Loucy (cell line): Measurements from ENCODE around the gene DNAI4.

Source experiments
- H2AFZ ChIP-seq: fragments of 200-600 bp; sonication (generic); 2 replicates; pipeline ENCODE4 v1.6.0; 2016; ENCODE audit warnings: antibody characterized with exemption, mild to moderate bottlenecking, low read length, moderate library complexity
- H3F3A ChIP-seq: fragments of 200-600 bp; 2 replicates; pipeline ENCODE4 v1.6.0; 2016; ENCODE audit warnings: antibody characterized with exemption, low read depth, mild to moderate bottlenecking
- H3K27me3 ChIP-seq: fragments of 200-600 bp; sonication (generic); 2 replicates; pipeline ENCODE4 v1.6.1; 2014; ENCODE audit warnings: low read length, mild to moderate bottlenecking; ENCODE audit not compliant: insufficient read depth, poor library complexity, severe bottlenecking
- H3K36me3 ChIP-seq: fragments of 200-600 bp; sonication (generic); 2 replicates; pipeline ENCODE4 v1.6.1; 2016; ENCODE audit warnings: low read length; ENCODE audit not compliant: insufficient read depth
- H3K4me1 ChIP-seq: fragments of 200-600 bp; sonication (generic); 2 replicates; pipeline ENCODE4 v1.5.1; 2014; ENCODE audit warnings: low read length, mild to moderate bottlenecking; ENCODE audit not compliant: insufficient read depth, poor library complexity, severe bottlenecking
- H3K4me2 ChIP-seq: fragments of 200-600 bp; sonication (generic); 2 replicates; pipeline ENCODE4 v1.6.0; 2014; ENCODE audit warnings: antibody characterized with exemption, low read length, low read depth, mild to moderate bottlenecking; ENCODE audit not compliant: poor library complexity, severe bottlenecking
- H3K4me3 ChIP-seq: fragments of 200-600 bp; sonication (generic); 2 replicates; pipeline ENCODE4 v1.5.1; 2014; ENCODE audit warnings: low read length, mild to moderate bottlenecking, mixed read lengths; ENCODE audit not compliant: poor library complexity, severe bottlenecking
- H3K79me2 ChIP-seq: fragments of 200-600 bp; sonication (generic); 2 replicates; pipeline ENCODE4 v1.6.1; 2014; ENCODE audit warnings: low read length; ENCODE audit not compliant: insufficient read depth
- H3K9ac ChIP-seq: fragments of 200-600 bp; sonication (generic); 2 replicates; pipeline ENCODE4 v1.6.0; 2014; ENCODE audit warnings: mild to moderate bottlenecking, low read depth, low read length, moderate library complexity; ENCODE audit not compliant: poor library complexity, severe bottlenecking
- H3K9me2 ChIP-seq: fragments of 200-600 bp; sonication (generic); replicated peaks from 2 replicates; pipeline ENCODE4 v1.6.1; 2016; ENCODE audit warnings: low read depth, low read length, mixed read lengths
- H3K9me3 ChIP-seq: fragments of 200-600 bp; sonication (generic); 2 replicates; pipeline ENCODE4 v1.6.1; 2014; ENCODE audit warnings: mild to moderate bottlenecking, antibody characterized with exemption, low read length, low read depth; ENCODE audit not compliant: insufficient read depth
- H4K20me1 ChIP-seq: fragments of 200-600 bp; sonication (generic); 2 replicates; pipeline ENCODE4 v1.6.0; 2014; ENCODE audit warnings: antibody characterized with exemption, low read length, mild to moderate bottlenecking; ENCODE audit not compliant: insufficient read depth, poor library complexity, severe bottlenecking
- EZH2phosphoT487 ChIP-seq: fragments of 200-600 bp; IDR thresholded peaks from 2 replicates; pipeline ENCODE4 v1.6.1; 2018; ENCODE audit warnings: antibody characterized with exemption, mild to moderate bottlenecking, moderate library complexity, borderline replicate concordance
- TF ChIP-seq, protein P1 (sequence below): fragments of 200-600 bp; sonication (generic); conservative IDR thresholded peaks from 2 replicates; pipeline ENCODE4 v1.5.1; 2014; ENCODE audit warnings: mild to moderate bottlenecking, antibody characterized with exemption, low read length

Gene DNAI4

GRCh38 chr1:66937529-66938234 is 13.0 kb upstream of the DNAI4 start:
- H3K79me2 ChIP-seq, result peaks cover 99% of the 10 kb centered on the region
- H3K4me1 ChIP-seq, result peaks cover 46% of the 10 kb centered on the region
- peaks cover 16% of the 10 kb centered on the region for H3K36me3 ChIP-seq
- H3F3A ChIP-seq, result no peaks in the 10 kb centered on the region
- no peaks in the 10 kb centered on the region for H3K27me3 ChIP-seq
- H3K9me3 ChIP-seq, result no peaks in the 10 kb centered on the region
- H3K9ac ChIP-seq, result no peak overlapping the region
- H3K4me2 ChIP-seq, result peak overlapping the region; percentile 47
- TF ChIP-seq, protein P1, sequence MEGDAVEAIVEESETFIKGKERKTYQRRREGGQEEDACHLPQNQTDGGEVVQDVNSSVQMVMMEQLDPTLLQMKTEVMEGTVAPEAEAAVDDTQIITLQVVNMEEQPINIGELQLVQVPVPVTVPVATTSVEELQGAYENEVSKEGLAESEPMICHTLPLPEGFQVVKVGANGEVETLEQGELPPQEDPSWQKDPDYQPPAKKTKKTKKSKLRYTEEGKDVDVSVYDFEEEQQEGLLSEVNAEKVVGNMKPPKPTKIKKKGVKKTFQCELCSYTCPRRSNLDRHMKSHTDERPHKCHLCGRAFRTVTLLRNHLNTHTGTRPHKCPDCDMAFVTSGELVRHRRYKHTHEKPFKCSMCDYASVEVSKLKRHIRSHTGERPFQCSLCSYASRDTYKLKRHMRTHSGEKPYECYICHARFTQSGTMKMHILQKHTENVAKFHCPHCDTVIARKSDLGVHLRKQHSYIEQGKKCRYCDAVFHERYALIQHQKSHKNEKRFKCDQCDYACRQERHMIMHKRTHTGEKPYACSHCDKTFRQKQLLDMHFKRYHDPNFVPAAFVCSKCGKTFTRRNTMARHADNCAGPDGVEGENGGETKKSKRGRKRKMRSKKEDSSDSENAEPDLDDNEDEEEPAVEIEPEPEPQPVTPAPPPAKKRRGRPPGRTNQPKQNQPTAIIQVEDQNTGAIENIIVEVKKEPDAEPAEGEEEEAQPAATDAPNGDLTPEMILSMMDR, result no peak
- TF ChIP-seq EZH2phosphoT487, result no peak
- H2AFZ ChIP-seq, result no peak overlapping the region
- H3K9me2 ChIP-seq, result no peaks in the 10 kb centered on the region
- peak overlapping the region; percentile 15 for H3K4me3 ChIP-seq
- H4K20me1 ChIP-seq, result peaks cover 81% of the 10 kb centered on the region

GRCh38 chr1:66933887-66934700 is 9.4 kb upstream of the DNAI4 start:
- Histone ChIP-seq H3K27me3 (no peaks in the 10 kb centered on the region), H4K20me1 (peaks cover 79% of the 10 kb centered on the region), H3K4me3 (peak overlapping the region; percentile 94), H3K79me2 (peaks cover 94% of the 10 kb centered on the region), H3K36me3 (no peaks in the 10 kb centered on the region), H3K9me2 (no peaks in the 10 kb centered on the region), H3F3A (peaks cover 7% of the 10 kb centered on the region; the same call in 1 of the 2 replicates), H2AFZ (no peak overlapping the region), H3K9ac (peak overlapping the region; percentile 83), H3K4me2 (peak overlapping the region; percentile 95), H3K9me3 (no peaks in the 10 kb centered on the region), H3K4me1 (peaks cover 61% of the 10 kb centered on the region)
- TF ChIP-seq, protein P1, result no peak
- no peak for TF ChIP-seq EZH2phosphoT487

- no peak for TF ChIP-seq EZH2phosphoT487
- TF ChIP-seq, protein P1, result no peak
- no peaks in the 10 kb centered on the region for H3K36me3 ChIP-seq
- H3K4me1 ChIP-seq, result peaks cover 68% of the 10 kb centered on the region
- no peak overlapping the region for H2AFZ ChIP-seq
- H3K27me3 ChIP-seq, result no peaks in the 10 kb centered on the region
- peaks cover 17% of the 10 kb centered on the region; the same call in 1 of the 2 replicates for H3F3A ChIP-seq
- H3K4me3 ChIP-seq, result peak overlapping the region; percentile 94
- H3K9me2 ChIP-seq, result no peaks in the 10 kb centered on the region
- no peaks in the 10 kb centered on the region for H3K9me3 ChIP-seq
- H3K79me2 ChIP-seq, result peaks cover 90% of the 10 kb centered on the region
- peak overlapping the region; percentile 83 for H3K9ac ChIP-seq
- H4K20me1 ChIP-seq, result peaks cover 79% of the 10 kb centered on the region
- H3K4me2 ChIP-seq, result peak overlapping the region; percentile 95
These were observed 7.6 kb upstream of the DNAI4 start for GRCh38 chr1:66932291-66932690.
